GM18868 (cell line): ENCODE results near the gene CTTNBP2NL.

Experiments
- ATAC-seq: cut with Tn5 transposase; IDR thresholded peaks from one replicate; pipeline ENCODE4 v1.9.1; 2021; ENCODE audit warnings: mild to moderate bottlenecking, moderate library complexity; ENCODE audit not compliant: unreplicated experiment

Gene CTTNBP2NL

DNA sequence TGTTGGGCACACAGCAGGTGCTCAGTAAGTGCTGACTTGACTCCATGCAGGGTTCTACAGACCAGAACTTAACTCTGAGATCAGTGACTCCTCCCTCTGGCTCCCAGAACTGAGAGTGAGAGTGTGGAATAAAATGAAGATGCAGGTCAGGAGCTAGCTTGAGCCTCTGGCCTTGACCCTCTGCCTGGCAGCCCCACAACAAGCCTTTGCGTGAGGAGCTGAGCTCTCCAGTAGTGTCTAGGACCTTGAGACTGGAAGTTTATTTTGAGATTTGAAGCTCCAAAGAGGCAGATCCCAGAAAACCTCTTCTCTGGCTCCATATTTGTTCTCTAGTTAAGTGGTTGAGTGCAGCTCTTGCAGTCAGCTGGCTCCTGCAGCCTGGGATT, 109.4 kb downstream of the CTTNBP2NL start:
- ATAC-seq: no peak

DNA sequence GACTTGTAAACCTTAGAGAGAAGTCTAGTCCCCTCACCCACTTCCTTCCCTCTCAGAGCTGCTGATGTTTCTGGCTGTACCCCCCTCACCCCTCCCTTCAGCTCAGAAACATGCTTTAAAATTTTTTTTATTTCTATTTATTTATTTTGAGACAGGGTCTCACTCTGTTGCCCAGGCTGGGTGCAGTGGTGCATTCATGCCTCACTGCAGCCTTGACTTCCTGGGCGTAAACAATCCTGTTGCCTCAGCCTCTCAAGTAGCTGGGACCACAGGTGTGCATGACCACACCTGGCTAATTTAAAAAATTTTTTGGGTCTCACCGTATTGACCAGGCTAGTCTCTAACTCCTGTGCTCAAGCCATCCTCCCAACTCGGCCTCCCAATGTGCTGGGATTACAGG, 109.9 kb downstream of the CTTNBP2NL start:
- ATAC-seq: no peak

DNA sequence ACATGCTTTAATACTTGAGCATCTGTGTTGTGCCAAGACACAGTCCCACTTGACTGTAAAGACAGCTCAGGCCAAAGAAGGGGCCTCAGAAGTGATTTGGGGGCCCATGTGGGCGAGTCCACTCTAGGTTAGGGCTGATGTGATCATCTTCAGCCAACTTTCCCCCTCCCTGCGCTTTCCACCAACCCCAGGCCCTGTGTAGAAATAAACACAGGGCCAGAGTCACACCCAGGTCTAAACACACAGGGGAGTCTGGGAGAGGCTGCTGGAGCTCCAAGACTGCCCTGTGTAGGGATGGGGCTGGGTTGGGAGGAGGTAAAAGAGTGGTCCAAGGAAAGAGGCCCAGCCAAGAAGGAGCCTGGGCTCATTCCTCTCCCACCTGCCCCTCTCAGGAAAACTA, 110.3 kb downstream of the CTTNBP2NL start:
- no peak for ATAC-seq

DNA sequence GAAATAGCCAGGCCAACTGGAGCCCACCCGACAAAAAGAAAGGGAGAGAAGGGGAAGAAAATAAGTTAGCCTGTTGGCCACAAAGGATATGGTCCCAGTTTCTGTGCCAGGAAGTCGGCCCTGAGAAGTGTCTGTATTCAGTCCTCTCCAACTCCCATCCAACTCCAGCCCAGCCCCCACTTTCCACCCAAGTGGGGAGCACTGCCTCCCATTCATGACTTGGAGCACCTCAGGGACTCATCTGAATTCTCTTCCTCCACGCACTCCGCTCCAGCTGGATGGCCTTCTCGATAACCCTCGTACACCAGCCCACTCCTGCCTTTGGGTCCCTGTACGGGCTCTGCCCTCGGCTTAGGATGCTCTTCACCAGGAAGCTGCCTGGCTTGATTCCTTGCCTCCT, 110.7 kb downstream of the CTTNBP2NL start:
- no peak for ATAC-seq

DNA sequence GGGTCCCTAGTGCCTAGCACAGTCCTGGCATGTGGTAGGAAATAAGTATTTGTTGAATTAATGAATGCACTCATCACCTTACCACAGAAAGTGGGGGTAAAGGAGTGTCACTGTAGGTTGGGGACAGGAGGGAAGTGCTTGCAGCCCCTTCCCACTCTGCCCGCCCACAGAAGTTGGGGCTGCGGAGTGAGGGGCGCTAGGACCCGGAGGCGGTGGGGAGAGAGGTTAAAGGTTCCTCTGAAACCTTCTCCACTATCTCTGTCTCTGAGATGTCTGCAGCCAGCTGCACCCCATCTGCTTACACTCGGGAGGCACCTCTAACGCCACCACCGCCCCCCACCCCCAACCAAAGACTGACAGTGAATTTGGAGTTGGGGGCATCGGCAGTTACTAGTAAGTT, 111.3 kb downstream of the CTTNBP2NL start:
- no peak for ATAC-seq

DNA sequence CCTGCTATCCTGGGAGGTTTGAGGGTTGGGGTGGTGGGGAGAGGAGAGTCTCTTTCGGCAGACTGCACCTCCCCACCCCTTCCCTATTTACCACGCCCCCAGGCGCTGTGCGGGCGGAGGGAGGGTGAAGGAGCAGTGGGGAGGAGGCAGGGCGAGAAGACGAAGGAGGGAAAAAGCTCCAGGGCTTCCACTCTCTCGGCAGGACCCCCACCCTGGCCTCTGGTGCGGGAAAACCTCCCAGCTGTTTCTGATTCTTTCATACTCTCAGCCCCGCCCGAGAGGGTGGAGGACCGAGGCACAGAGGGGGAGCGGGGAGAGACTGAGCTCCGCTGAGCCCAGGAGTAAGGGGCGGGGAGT, 111.9 kb downstream of the CTTNBP2NL start:
- ATAC-seq: no peak

DNA sequence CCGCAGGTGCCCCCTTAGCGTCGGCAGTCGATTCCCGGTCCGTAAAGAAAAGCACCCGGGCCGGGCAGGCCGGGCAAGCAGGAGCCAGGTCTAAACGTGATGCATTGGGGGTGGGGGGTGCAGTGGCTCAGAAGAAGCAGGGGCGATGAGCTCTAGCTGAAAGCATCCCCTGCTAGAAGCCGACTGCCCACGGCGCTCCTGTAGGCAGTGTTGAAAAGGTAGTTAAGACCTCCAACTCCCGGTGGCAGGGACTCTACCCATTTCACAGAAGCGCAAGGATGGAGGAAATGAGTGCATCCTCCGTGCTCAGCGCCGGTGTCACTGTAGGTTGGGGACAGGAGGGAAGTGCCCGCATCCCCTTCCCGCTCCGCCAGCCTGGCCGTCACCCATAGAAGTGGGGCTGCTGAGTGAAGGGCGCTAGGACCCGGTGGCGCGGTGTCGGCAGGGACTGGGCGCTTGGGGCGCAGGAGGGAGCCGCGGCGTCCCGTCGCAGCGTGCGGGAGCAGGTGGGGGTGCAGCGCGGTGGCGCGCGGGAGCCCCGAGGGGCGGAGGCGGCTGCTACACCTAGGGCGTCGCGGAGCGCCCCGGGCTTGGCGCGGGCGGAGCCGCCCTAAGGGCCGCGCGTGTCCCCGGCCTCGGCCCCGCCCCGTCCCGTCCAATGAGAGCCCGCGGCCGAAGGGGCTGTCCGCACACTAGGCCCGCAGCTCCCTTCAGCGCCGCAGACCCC, 112.4 kb downstream of the CTTNBP2NL start, which contains the start of gene WNT2B:
Gene WNT2B (plus strand): TSS at position 688 of the 727 bp plus-strand sequence. CDS start 298 bp downstream, outside the sequence.
- ATAC-seq: peak; percentile 62

DNA sequence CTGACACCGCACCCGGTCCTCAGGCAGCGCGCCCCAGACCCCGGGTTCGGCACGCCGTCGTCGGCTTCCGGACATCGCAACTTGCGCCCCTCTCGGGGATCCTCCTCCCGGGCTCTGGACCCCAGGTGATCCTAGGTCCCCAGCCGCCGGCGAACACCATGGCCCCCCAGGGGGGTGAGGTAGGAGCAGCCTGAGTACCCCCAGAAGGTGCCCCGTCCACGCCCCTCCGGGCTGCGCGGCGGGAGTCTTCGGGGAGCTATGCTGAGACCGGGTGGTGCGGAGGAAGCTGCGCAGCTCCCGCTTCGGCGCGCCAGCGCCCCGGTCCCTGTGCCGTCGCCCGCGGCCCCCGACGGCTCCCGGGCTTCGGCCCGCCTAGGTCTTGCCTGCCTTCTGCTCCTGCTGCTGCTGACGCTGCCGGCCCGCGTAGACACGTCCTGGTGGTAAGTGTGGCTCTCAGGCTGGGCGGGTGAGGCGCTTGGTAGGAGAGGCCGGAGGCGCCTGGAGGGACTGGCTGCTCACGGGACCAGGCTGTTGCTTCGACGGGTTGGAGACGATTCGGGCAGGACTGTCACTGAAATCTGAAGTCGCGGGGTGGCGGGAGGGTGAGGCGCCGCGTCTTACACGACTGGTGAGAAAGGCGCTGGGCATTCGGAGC, 113.1 kb downstream of the CTTNBP2NL start:
- ATAC-seq: no peak

DNA sequence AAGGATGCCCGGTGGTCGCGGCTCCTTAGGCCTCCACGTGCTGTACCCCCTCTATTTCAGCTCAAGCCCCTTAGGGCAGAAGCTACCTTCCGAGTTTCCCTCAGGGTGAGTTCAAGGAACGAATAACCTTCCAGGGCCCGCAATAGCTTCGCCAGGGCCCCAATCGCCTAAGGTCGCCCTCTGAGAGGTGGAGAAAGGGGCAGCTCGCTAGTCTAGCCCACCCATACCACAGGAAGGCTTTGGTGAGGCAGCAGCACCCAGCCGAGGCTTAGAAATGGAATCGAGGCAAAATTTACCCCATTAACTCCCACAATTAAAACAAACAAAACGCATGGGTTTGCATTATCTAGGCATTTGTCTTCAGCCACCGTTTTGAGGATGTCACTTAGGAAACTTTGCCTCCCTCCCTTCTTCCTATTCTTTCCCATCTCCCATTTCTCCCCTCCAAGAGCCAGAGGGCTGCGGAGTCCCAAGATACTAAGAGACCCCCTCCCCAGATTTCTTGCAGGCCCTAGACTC, 113.7 kb downstream of the CTTNBP2NL start:
- ATAC-seq: no peak

DNA sequence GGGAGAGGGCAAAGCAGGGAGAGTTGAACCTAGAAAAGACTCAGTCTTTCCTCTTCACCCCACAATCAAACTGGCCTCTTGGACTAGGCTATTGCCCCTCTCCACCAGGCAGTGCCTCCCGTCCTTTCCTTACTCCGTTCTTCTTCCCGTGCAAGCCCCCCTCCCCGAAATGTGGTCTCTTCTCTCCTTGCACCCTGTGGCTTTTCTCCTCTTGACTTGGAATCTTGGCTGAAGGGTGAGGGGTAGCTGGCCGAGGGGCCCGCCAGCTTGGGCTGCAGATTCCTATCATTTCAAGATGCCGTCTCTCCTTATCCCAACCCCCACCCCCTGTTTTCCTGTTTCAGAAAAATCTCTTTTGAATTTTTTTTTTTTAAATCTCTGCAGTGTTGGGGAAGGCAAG, 114.3 kb downstream of the CTTNBP2NL start:
- no peak for ATAC-seq
